Bone marrow (tissue), 2 donors: ENCODE data around the gene RBM38.
A peak's percentile ranks its signal among the peaks of the same experiment; 100 is the strongest.
"Not testable (repeated sequence)": the region's sequence is repeated elsewhere in the genome, so short reads cannot be mapped to it uniquely, and the experiment has no call there.

Experiments used
- DNase-seq, 2 donors: peaks; one replicate each; lab custom pipeline; 2025; lab: John Stamatoyannopoulos, UW

Gene RBM38

GRCh38 chr20:57390604-57391438 lies at the start of gene RBM38:
RBM38 (plus strand) TSS chr20:57391396; CDS start chr20:57391582, 186 bp downstream.
- peak in 1 of 2 donors; percentile 42 for DNase-seq

GRCh38 chr20:57341663-57342062 lies 49.5 kb upstream of the RBM38 start:
- no peak for DNase-seq

- DNase-seq, result no peak
Observed at GRCh38 chr20:57342829-57343228, 48.4 kb upstream of the RBM38 start.

- peak in 1 of 2 donors; percentile 63 for DNase-seq
Observed at GRCh38 chr20:57346477-57346876, 44.7 kb upstream of the RBM38 start.

GRCh38 chr20:57347393-57347792 lies 43.8 kb upstream of the RBM38 start:
- no peak for DNase-seq

GRCh38 chr20:57348200-57348921 lies 42.8 kb upstream of the RBM38 start:
- DNase-seq, result not testable (repeated sequence)

- DNase-seq, result not testable (repeated sequence)
Observed at GRCh38 chr20:57348922-57349574, 42.1 kb upstream of the RBM38 start.

- DNase-seq, result no peak
Observed at GRCh38 chr20:57350081-57350710, 41.0 kb upstream of the RBM38 start.

- DNase-seq, result not testable (repeated sequence)
Observed at GRCh38 chr20:57350726-57351041, 40.5 kb upstream of the RBM38 start.

GRCh38 chr20:57351042-57351783 lies 40.0 kb upstream of the RBM38 start, which contains the start of gene RAE1:
RAE1 (plus strand) TSS chr20:57351255; CDS start chr20:57354039, 2,784 bp downstream.
- peak; percentile 82 to 86 for DNase-seq

- DNase-seq, result no peak
Observed at GRCh38 chr20:57352305-57352704, 38.9 kb upstream of the RBM38 start.

- DNase-seq, result no peak
Observed at GRCh38 chr20:57353351-57353750, 37.8 kb upstream of the RBM38 start.

- no peak for DNase-seq
Observed at GRCh38 chr20:57361517-57361916, 29.7 kb upstream of the RBM38 start.

- DNase-seq, result no peak
Observed at GRCh38 chr20:57364451-57364850, 26.7 kb upstream of the RBM38 start.

GRCh38 chr20:57369596-57369995 lies 21.6 kb upstream of the RBM38 start:
- DNase-seq, result no peak

GRCh38 chr20:57370316-57370715 lies 20.9 kb upstream of the RBM38 start:
- DNase-seq, result no peak

GRCh38 chr20:57371363-57371762 lies 19.8 kb upstream of the RBM38 start:
- DNase-seq, result no peak

GRCh38 chr20:57372157-57372556 lies 19.0 kb upstream of the RBM38 start:
- DNase-seq, result no peak

GRCh38 chr20:57372581-57373350 lies 18.4 kb upstream of the RBM38 start:
- DNase-seq, result no peak

GRCh38 chr20:57374343-57374930 lies 16.8 kb upstream of the RBM38 start:
- DNase-seq, result no peak
